Cardiac muscle cell (in vitro differentiated cells and primary cell): ENCODE data around the gene APOM. TPM values are rescaled to one million over a fixed set of nuclear protein-coding genes. Genes with fewer than 3 reads are reported as not detected.

Experiments
- DNase-seq, 2 donors: peaks; one replicate each; pipeline versions ENCODE4 v3.0.0 to v3.0.0-alpha.2; 2010 to 2017; ENCODE audit warnings: low read depth in 1 of 2, low spot score in 1 of 2
- H3K27ac ChIP-seq: fragments of 200-600 bp; sonication (generic); 2 replicates; pipeline ENCODE4 v1.5.1; 2016
- H3K27me3 ChIP-seq: fragments of 200-600 bp; sonication (generic); 2 replicates; pipeline ENCODE4 v1.6.0; 2016; ENCODE audit warnings: control low read depth
- H3K36me3 ChIP-seq: fragments of 200-600 bp; sonication (generic); 2 replicates; pipeline ENCODE4 v1.5.1; 2016; ENCODE audit warnings: control low read depth
- H3K4me1 ChIP-seq: fragments of 200-600 bp; sonication (generic); 2 replicates; pipeline ENCODE4 v1.8.1; 2017; ENCODE audit warnings: low read depth, mild to moderate bottlenecking, mixed run types
- H3K4me3 ChIP-seq: fragments of 200-600 bp; sonication (generic); 2 replicates; pipeline ENCODE4 v1.5.1; 2016; ENCODE audit warnings: mild to moderate bottlenecking
- H3K9me3 ChIP-seq: fragments of 200-600 bp; sonication (generic); 2 replicates; pipeline ENCODE4 v1.5.1; 2017; ENCODE audit warnings: low read depth, mild to moderate bottlenecking, control low read depth
- CTCF ChIP-seq: IDR thresholded peaks from 2 replicates; pipeline ENCODE4 v1.5.1; 2012; ENCODE audit warnings: low read depth, mild to moderate bottlenecking, low read length
- polyA plus RNA-seq: library from polyadenylated mRNA; unstranded; fragments of >200 nt; fragmentation: Nextera tagmentation; extraction: Ambion mirVana; gene quantifications from 2 replicates; pipeline ENCODE4 v1.2.1, GENCODE V29; 2016
- total RNA-seq: library from RNA; depleted of rRNA; stranded (reverse); fragments of >200 nt; gene quantifications from 2 replicates; pipeline ENCODE4 v1.2.3, GENCODE V29; 2016

APOM gene
- total and polyA plus RNA-seq, 2 experiments from 2014 or later: 2.3 to 3.5 TPM

DNA sequence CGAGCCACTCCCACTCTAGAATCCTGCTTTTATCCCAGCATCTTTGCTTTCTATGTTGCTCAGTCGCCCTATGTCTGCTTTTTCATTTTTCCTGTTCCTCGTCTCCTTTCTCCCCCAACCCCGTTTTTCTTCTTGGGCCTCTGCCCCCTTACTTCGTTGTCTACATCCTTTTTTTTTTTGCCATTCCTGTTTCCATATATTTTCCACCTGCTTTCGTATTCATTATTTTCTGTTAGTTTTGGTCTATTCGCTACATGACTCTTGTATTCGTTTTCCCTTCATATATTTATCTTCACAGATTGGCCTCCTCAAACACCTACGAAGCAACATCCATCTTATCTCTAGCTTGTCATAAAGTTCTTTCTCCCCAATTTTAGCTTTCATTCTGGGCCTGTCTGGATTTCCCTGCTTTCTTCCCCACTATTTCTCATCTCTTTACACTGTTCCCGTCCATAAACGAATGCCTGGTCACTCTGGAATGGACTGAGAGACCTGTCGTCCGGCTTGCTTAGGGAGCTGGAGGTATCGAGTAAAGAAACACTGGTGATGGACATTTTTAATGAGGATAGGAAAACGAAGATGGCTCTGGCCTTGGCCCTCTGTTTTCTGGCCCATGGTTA, 34.3 kb upstream of the APOM start:
- Histone ChIP-seq H3K4me3 (peak overlapping the region; percentile 76), H3K27ac (peak overlapping the region; percentile 97), H3K9me3 (no peaks in the 10 kb centered on the region), H3K27me3 (no peaks in the 10 kb centered on the region), H3K36me3 (peaks cover 36% of the 10 kb centered on the region), H3K4me1 (peaks cover 4% of the 10 kb centered on the region)
- no peak for DNase-seq
- no peak for TF ChIP-seq CTCF

DNA sequence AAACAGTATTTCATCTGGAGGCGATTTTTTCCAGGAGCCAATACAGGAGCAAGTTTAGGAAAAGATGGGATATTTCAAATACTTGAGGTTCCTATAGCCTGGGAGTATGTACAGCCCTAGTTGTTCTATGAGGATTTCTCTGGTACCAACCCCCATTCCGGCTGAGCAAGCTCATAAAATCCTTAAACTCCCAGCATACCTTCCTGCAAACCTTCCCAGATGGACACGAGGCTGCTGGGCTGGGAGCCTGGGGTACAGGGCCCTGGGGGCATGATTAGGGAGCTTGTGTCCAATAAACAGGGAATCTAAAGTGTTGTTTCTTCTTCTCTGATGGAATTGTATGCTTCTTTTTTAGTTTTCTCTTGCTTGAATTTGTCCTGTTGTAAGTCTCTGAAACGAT, 33.7 kb upstream of the APOM start:
- TF ChIP-seq CTCF: no peak
- Histone ChIP-seq H3K4me1 (peaks cover 4% of the 10 kb centered on the region), H3K27ac (peak overlapping the region; percentile 97), H3K9me3 (no peaks in the 10 kb centered on the region), H3K36me3 (peaks cover 41% of the 10 kb centered on the region), H3K27me3 (no peaks in the 10 kb centered on the region), H3K4me3 (peak overlapping the region; percentile 76)
- no peak for DNase-seq

DNA sequence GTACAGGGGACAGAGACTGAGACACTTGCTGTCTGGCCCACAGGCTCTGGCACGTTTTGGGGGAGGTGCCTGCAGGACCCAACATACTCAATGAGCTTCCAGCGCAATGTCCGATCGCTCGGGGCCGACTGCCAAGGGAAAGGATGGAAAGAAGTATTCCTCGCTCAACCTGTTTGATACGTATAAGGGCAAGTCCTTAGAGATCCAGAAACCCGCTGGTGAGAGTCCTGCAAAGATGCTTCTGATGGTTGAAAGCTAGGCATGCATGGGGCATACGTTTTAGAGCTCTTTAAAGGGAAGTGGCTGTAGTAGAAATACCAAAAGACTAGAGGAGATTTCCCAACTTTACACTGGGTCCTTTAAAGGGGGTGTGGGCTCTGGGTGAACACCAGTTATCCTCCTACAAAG, 33.0 kb upstream of the APOM start:
- DNase-seq: no peak
- no peak overlapping the region for H3K27ac ChIP-seq
- peaks cover 47% of the 10 kb centered on the region for H3K36me3 ChIP-seq
- peak overlapping the region; percentile 76 for H3K4me3 ChIP-seq
- peaks cover 4% of the 10 kb centered on the region for H3K4me1 ChIP-seq
- H3K9me3 ChIP-seq: no peaks in the 10 kb centered on the region
- TF ChIP-seq CTCF: no peak
- H3K27me3 ChIP-seq: no peaks in the 10 kb centered on the region

DNA sequence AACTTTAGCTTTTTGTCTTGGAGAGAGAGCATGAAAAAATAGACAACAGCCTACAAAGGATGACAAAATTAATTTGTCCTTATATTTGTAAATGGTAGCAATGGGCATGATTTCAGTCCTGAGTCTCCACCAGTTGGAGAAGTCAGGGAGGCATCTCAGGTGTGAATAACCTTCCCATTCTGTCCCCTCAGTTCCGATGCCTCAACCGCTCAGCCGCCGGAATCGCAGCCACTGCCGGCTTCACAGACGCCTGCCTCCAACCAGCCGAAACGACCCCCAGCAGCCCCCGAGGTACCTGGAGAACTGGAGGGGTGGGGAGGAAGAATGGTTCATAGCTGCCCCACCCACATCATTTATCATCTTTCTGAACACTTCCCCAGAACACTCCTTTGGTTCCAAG, 31.6 kb upstream of the APOM start:
- H3K27me3 ChIP-seq: no peaks in the 10 kb centered on the region
- H3K27ac ChIP-seq: no peak overlapping the region
- H3K4me1 ChIP-seq: peaks cover 4% of the 10 kb centered on the region
- H3K9me3 ChIP-seq: no peaks in the 10 kb centered on the region
- DNase-seq: no peak
- H3K4me3 ChIP-seq: no peak overlapping the region
- no peak for TF ChIP-seq CTCF
- peaks cover 61% of the 10 kb centered on the region for H3K36me3 ChIP-seq

DNA sequence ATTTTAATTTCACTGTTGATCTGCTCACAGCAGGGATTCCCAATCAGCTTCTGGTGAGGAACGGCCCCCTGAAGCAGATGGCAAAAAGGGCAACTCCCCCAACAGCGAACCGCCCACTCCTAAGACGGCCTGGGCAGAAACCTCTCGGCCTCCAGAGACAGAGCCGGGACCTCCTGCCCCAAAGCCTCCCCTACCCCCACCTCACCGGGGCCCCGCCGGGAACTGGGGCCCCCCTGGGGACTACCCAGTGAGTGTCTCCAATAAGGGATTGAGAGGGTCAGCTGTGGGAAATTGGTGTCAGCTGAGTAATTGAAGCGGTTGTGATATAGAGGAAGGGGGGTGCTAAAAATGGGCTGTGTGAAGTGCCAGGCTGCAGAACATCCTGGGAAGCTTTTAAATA, 28.7 kb upstream of the APOM start:
- H3K36me3 ChIP-seq: peaks cover 85% of the 10 kb centered on the region
- H3K4me3 ChIP-seq: no peak overlapping the region
- no peak for DNase-seq

More for the DNA sequence above, 28.7 kb upstream of the APOM start:
- no peak overlapping the region for H3K27ac ChIP-seq
- peaks cover 4% of the 10 kb centered on the region for H3K4me1 ChIP-seq
- no peaks in the 10 kb centered on the region for H3K27me3 ChIP-seq
- TF ChIP-seq CTCF: no peak
- H3K9me3 ChIP-seq: no peaks in the 10 kb centered on the region
